Neural crest cell (in vitro differentiated cells): ENCODE data around the gene UBE2E1. TPM values are rescaled to one million over a fixed set of nuclear protein-coding genes. Genes with fewer than 3 reads are reported as not detected.

Experiments
- DNase-seq: peaks from one replicate; pipeline ENCODE4 v3.0.0; 2021; ENCODE audit warnings: low read depth, mixed read lengths, low spot score
- H3K27ac Mint-ChIP-seq: one replicate; pipeline ENCODE4 v1.8.0; 2021; ENCODE audit warnings: mild to moderate bottlenecking, mixed read lengths; ENCODE audit not compliant: unreplicated experiment
- H3K27me3 Mint-ChIP-seq: 2 replicates; pipeline ENCODE4 v1.8.0; 2021; ENCODE audit warnings: low read depth, mild to moderate bottlenecking, mixed read lengths
- H3K36me3 Mint-ChIP-seq: 2 replicates; pipeline ENCODE4 v1.8.0; 2021; ENCODE audit warnings: low read depth, mild to moderate bottlenecking, mixed read lengths
- H3K4me1 Mint-ChIP-seq: 2 replicates; pipeline ENCODE4 v1.8.0; 2021; ENCODE audit warnings: mixed read lengths
- H3K4me3 Mint-ChIP-seq: one replicate; pipeline ENCODE4 v1.8.0; 2021; ENCODE audit warnings: mild to moderate bottlenecking, mixed read lengths
- H3K9me3 Mint-ChIP-seq: 2 replicates; pipeline ENCODE4 v1.8.0; 2021; ENCODE audit warnings: mixed read lengths
- CTCF ChIP-seq: fragments of 200-600 bp; sonication (generic); conservative IDR thresholded peaks from 2 replicates; pipeline ENCODE4 v1.5.0; 2021; ENCODE audit warnings: antibody characterized with exemption, mild to moderate bottlenecking
- total RNA-seq: library from RNA; stranded (reverse); gene quantifications from 2 replicates; pipeline ENCODE4 v1.2.1, GENCODE V29; 2021

The UBE2E1 gene
- total RNA-seq, 1 donor from 2014 or later = 86.2 TPM

GRCh38 chr3:23826382-23827064, 20.8 kb downstream of the UBE2E1 start:
- DNase-seq = no peak
- H3K27me3 Mint-ChIP-seq = no peaks in the 10 kb centered on the region
- no peak overlapping the region for H3K27ac Mint-ChIP-seq
- H3K9me3 Mint-ChIP-seq = no peaks in the 10 kb centered on the region
- no peak overlapping the region for H3K4me3 Mint-ChIP-seq
- TF ChIP-seq CTCF = no peak
- H3K36me3 Mint-ChIP-seq = no peaks in the 10 kb centered on the region
- peaks cover 20% of the 10 kb centered on the region for H3K4me1 Mint-ChIP-seq

- no peak overlapping the region for H3K27ac Mint-ChIP-seq
- TF ChIP-seq CTCF = no peak
- H3K4me1 Mint-ChIP-seq = peaks cover 21% of the 10 kb centered on the region
- DNase-seq = no peak
- H3K4me3 Mint-ChIP-seq = no peak overlapping the region
- no peaks in the 10 kb centered on the region for H3K9me3 Mint-ChIP-seq
- H3K36me3 Mint-ChIP-seq = no peaks in the 10 kb centered on the region
- H3K27me3 Mint-ChIP-seq = no peaks in the 10 kb centered on the region
These were observed 23.6 kb downstream of the UBE2E1 start for GRCh38 chr3:23829242-23829934.

- Mint-ChIP-seq H3K36me3 (no peaks in the 10 kb centered on the region), H3K9me3 (no peaks in the 10 kb centered on the region), H3K4me1 (peaks cover 29% of the 10 kb centered on the region), H3K27me3 (no peaks in the 10 kb centered on the region), H3K4me3 (no peak overlapping the region), H3K27ac (no peak overlapping the region)
- no peak for DNase-seq
- no peak for TF ChIP-seq CTCF
These were observed 25.2 kb downstream of the UBE2E1 start for GRCh38 chr3:23830869-23831484.

- no peak for DNase-seq
- no peak overlapping the region for H3K27ac Mint-ChIP-seq
- no peaks in the 10 kb centered on the region for H3K9me3 Mint-ChIP-seq
- H3K27me3 Mint-ChIP-seq = no peaks in the 10 kb centered on the region
- H3K36me3 Mint-ChIP-seq = no peaks in the 10 kb centered on the region
- peaks cover 36% of the 10 kb centered on the region for H3K4me1 Mint-ChIP-seq
- no peak for TF ChIP-seq CTCF
- H3K4me3 Mint-ChIP-seq = no peak overlapping the region
These were observed 26.0 kb downstream of the UBE2E1 start for GRCh38 chr3:23831517-23832394.

GRCh38 chr3:23832523-23832922, 26.8 kb downstream of the UBE2E1 start:
- H3K27me3 Mint-ChIP-seq = no peaks in the 10 kb centered on the region
- no peak for TF ChIP-seq CTCF
- no peak overlapping the region for H3K27ac Mint-ChIP-seq
- peaks cover 40% of the 10 kb centered on the region for H3K4me1 Mint-ChIP-seq
- no peak for DNase-seq
- no peaks in the 10 kb centered on the region for H3K36me3 Mint-ChIP-seq
- H3K9me3 Mint-ChIP-seq = no peaks in the 10 kb centered on the region
- H3K4me3 Mint-ChIP-seq = no peak overlapping the region
